HG03571 (cell line): ENCODE measurements around the gene ATOH1.

ENCODE experiments used
- ATAC-seq: cut with Tn5 transposase; IDR thresholded peaks from one replicate; pipeline ENCODE4 v1.9.1; 2021; ENCODE audit not compliant: unreplicated experiment

The ATOH1 gene

GRCh38 chr4:93828332-93828994 lies at the start of gene ATOH1:
Gene ATOH1, plus strand, starts transcription at chr4:93828753. Its CDS starts 174 bp downstream, at chr4:93828927.
- no peak for ATAC-seq

- ATAC-seq = no peak
Observed at GRCh38 chr4:93779228-93779627, 49.3 kb upstream of the ATOH1 start.

GRCh38 chr4:93780080-93780479 lies 48.5 kb upstream of the ATOH1 start:
- no peak for ATAC-seq

DNA sequence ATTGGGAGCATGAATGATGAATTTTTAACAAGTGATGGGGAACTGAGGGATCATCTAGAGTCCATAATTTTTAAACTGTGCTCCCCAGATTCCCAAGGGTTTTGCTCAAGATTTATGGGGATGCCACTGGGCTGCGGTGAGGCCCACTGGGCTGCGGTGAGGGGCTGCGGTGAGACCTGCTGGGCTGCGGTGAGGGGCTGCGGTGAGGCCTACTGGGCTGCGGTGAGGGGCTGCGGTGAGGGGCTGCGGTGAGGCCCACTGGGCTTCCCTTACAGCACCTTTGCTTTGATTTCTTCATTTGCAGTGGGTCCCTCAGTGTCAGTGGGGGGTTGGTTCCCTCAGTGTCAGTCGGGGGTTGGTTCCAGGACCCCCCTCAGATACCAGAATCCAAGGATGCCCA lies 47.4 kb upstream of the ATOH1 start:
- ATAC-seq = no peak

DNA sequence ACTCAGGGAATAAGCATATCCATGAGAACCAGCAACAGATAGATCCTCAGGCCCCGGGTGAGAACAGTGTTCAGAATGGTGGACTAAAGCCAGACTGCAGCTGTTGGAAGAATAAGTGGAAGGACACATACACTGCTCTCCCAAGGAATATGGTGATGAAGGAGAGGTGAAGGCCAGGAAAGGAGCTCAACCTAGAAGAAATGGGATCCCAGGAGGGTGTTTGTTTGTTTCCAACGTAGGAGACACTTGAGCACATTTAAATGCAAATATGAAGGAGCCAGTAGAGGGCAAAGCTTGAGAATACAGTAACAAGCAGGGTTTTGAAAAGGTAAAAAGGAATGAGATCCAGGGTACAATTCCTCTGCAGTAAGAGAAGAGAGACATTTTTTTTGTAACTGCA lies 42.4 kb upstream of the ATOH1 start:
- no peak for ATAC-seq

DNA sequence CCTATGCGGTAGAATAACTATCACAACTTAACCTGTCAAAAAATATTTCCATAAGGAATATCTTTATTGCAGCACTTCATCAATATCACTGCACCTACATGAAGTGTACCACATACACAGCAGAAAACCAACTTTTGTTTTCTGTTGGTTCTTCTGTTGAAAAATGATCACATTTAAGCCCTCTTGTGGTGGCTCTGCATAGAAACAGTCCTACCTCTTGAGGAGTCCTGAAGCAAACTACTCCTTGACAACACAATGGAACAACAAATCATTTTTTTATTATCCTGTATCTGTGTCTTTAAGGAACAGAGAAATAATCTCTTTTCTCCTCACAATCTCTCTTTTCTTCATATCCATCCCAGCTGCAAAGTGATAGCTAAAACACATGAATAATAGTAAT lies 39.8 kb upstream of the ATOH1 start:
- no peak for ATAC-seq

- ATAC-seq = no peak
Observed at GRCh38 chr4:93791570-93792195, 36.9 kb upstream of the ATOH1 start.

- no peak for ATAC-seq
Observed at GRCh38 chr4:93802045-93802444, 26.5 kb upstream of the ATOH1 start.

GRCh38 chr4:93809773-93810172 lies 18.8 kb upstream of the ATOH1 start:
- no peak for ATAC-seq

DNA sequence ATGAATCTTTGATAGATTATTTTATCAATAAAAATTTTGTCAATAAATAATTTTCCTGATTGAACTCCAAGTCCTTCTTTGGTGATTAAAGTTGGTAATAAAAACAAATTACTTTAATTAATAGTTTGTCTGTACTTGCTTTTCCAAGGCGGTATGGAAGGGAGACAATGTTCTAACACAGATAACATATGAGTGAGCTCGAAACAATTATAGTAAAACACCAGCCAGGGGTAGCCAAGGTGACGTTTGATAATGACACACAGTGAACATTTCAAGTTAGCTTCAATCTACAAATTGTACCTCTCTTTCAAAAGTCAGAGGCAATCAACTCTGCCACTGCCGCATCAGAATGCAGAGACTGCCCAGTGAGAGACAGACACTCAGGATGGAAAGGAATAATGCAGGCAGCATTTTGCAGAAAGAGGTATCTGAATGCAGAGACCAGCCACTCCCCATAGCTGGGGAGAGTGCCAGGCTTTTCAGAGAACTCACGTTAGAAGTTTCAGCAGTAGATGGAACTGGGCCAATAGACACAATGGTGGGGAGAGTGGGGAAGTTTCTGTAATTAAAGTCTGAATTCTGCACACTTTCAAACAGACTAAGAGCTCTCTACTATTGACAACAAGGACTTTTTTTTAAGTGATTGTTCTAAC lies 18.1 kb upstream of the ATOH1 start:
- no peak for ATAC-seq

DNA sequence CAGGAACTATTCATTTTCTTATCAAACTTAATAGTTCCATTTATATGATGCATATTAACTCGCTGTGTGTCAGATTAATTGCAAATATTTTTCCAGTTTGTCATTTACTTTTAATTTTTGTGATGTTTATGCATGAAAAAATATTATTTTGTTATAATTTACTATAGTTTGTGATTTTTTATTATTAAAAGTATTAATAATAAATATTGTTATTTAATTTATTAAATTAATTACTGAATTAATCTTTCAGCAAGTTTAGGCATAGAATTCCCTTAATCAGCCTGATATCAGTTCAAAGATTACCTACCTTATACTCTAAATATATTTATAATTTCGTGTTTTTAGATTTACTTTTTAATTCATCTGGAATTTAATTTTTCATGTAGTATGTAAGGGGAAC lies 15.5 kb upstream of the ATOH1 start:
- ATAC-seq = no peak

DNA sequence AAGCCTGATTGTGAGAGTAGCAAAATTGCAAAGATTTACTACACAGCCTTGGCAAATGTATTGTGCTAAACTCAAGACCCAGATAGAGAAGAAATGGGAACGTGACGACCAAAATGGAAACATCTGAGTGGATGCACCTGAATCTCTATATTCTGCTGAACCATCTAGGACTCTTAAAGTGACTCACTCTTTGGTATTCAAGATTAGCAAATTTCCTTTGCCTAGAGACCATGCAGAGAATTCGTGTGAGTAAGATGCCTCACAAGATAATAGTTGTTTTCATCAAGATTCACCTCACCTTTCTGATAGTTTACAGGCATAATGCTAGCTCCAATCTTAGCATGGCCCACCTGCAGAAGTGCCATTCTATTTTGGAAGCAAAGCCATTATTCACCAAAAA lies 14.4 kb upstream of the ATOH1 start:
- no peak for ATAC-seq

GRCh38 chr4:93814722-93815121 lies 13.8 kb upstream of the ATOH1 start:
- no peak for ATAC-seq

DNA sequence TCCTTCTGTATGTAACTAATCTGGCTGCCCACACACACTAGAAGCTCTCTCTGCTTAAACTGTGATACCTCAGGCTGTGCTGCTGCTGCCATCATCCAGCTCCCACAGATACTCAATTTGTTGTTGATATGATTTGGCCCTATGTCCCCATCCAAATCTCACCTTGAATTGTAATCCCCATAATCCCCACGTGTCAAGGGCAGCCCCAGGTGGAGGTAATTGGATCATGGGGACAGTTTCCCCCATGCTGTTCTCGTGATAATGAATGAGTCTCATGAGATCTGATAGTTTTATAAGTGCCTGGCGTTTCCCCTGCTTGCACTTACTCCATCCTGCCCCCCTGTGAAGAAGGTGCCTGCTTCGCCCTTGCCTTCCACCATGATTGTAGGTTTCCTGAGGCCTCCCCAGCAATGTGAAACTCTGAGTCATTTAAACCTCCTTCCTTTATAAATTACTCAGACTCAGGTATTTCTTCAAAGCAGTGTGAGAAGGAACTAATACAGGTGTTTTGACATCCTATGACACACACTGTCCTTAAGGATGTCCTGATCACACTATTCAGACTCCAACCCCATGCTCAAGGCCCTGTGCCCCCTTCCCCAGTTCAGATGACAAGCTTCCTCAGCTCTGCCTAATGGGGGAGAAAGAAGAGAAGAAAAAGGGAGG lies 2.9 kb upstream of the ATOH1 start:
- ATAC-seq = no peak

GRCh38 chr4:93827272-93827947 lies 1.1 kb upstream of the ATOH1 start:
- no peak for ATAC-seq

- ATAC-seq = no peak
Observed at GRCh38 chr4:93828995-93829819, 654 bp downstream of the ATOH1 start.

- ATAC-seq = no peak
Observed at GRCh38 chr4:93829820-93830687, 1.5 kb downstream of the ATOH1 start.

DNA sequence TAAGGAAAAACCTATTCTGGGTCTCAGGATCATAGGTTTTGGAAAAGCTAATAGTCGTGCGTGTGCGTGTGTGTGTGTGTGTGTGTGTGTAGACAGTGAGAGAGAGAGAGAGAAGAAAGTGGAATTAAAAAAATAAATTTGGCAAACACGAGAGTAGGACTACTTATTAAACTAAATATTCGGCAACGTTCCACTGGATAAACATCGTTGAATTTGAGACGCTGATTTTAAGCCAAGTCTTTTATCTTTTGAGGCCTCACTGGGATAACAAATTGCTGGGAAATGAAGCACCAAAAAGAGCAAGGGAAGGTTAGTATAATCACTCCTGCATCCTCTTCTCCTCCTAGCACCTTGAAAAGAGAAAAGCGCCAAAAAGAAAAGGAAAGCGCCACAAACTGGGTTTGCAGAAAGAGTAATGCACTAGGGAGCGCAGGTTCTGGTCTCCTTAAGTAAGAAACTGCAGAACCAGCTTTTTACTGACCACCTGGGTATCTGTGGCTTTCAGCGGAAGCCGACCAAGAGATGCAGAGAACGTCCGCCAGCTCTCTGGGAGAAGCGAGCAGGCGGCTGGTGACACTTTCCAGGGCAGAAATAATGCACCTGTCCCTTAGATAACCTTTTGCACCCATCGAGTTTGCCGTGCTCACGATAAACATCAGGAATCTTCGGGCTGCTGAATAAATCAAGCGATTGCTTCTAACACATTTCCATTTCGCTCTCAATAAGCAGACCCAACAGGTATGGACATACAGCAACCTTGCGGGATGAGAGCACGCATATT lies 3.4 kb downstream of the ATOH1 start:
- no peak for ATAC-seq
